HFF-Myc (cell line): ENCODE data around the gene ARID5A.

Source experiments
- DNase-seq: peaks from one replicate; pipeline ENCODE4 v3.0.0-alpha.2; 2011; ENCODE audit warnings: low read depth; ENCODE audit errors: extremely low read depth
- H3K4me3 ChIP-seq: replicated peaks from 2 replicates; pipeline ENCODE4 v1.5.1; 2011; ENCODE audit warnings: low read depth, mild to moderate bottlenecking, control low read depth, low read length
- TF ChIP-seq, protein P1 (sequence below): IDR thresholded peaks from 2 replicates; pipeline ENCODE4 v1.5.1; 2012; ENCODE audit warnings: mild to moderate bottlenecking, low read depth, low read length, control low read depth; ENCODE audit errors: missing control alignments

Gene ARID5A

DNA sequence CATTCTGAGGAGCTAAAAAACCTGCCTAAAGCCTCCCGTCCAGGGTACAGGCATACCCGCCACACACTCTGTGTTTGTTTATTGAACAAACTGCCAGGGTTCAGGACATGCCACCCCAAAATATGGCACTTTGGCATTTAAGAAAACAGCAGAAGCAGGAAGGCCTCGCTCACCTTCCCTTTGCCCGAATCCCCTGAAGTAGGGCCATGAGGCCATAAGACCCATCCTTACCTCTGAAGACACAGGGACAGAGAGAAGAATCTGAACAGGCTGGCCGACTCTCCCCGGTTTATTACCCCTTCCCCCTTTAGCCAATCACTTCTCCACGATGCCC lies 29.7 kb upstream of the ARID5A start:
- no peak for DNase-seq
- TF ChIP-seq, protein P1, sequence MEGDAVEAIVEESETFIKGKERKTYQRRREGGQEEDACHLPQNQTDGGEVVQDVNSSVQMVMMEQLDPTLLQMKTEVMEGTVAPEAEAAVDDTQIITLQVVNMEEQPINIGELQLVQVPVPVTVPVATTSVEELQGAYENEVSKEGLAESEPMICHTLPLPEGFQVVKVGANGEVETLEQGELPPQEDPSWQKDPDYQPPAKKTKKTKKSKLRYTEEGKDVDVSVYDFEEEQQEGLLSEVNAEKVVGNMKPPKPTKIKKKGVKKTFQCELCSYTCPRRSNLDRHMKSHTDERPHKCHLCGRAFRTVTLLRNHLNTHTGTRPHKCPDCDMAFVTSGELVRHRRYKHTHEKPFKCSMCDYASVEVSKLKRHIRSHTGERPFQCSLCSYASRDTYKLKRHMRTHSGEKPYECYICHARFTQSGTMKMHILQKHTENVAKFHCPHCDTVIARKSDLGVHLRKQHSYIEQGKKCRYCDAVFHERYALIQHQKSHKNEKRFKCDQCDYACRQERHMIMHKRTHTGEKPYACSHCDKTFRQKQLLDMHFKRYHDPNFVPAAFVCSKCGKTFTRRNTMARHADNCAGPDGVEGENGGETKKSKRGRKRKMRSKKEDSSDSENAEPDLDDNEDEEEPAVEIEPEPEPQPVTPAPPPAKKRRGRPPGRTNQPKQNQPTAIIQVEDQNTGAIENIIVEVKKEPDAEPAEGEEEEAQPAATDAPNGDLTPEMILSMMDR, result no peak
- no peak overlapping the region for H3K4me3 ChIP-seq

DNA sequence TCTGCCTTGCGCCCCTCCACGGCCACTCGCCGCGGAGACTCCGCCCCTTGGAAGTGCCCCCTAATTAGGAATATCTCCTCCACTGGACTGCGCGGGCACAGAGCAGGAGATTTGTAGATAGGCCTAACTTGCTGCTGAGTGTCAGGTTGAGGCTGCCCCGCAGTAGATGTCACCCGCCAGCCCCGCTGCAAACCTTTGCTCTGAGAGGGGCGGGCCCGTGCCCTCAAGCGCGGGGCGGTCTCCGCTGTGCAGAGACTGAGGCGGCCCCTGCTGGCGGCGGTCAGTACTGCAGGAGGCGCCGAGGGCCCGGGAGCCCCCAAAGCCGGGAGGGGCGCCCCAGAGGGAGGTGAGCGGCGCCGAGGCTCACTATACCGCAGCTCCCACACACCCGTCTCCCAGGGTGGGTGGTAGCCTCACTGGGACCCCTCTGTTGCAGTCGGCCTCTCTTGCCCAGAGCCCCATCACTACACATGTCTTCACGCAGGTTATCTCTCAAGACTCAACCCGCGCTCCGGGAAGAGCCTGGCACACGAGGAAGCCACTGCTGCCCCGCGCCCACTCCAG lies 28.5 kb upstream of the ARID5A start:
- no peak overlapping the region for H3K4me3 ChIP-seq
- TF ChIP-seq, protein P1, result peak; percentile 91
- DNase-seq, result no peak

DNA sequence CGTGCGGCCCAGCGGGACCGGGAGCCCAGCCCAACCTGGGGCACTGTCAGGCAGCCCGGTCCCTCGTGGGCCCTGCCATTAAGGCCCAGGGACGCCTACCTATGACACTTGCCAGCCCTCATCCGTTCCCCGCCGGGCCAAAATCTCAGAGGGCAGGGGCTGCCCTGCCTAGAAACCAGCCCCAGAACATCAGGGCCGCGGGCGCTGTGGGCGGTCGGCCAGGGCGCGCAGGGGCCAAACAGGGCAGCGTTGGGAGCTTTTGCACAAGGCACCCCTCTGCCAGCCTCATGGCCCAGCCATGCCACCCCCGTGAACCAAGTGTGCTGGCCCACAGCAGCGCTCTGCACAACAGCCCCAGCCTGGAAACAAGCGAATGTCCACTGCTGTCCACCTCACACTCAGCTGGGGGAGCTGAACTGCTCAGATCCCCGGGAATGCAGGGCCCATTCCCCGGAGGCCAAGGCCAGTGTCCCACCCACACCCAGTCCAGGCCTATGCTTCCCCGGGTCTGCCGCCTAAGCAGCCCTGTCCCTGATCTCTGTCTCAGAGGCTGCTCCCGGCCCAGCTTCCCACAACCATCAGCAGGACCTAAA lies 27.9 kb upstream of the ARID5A start:
- DNase-seq, result no peak
- no peak overlapping the region for H3K4me3 ChIP-seq
- TF ChIP-seq, protein P1, result no peak

DNA sequence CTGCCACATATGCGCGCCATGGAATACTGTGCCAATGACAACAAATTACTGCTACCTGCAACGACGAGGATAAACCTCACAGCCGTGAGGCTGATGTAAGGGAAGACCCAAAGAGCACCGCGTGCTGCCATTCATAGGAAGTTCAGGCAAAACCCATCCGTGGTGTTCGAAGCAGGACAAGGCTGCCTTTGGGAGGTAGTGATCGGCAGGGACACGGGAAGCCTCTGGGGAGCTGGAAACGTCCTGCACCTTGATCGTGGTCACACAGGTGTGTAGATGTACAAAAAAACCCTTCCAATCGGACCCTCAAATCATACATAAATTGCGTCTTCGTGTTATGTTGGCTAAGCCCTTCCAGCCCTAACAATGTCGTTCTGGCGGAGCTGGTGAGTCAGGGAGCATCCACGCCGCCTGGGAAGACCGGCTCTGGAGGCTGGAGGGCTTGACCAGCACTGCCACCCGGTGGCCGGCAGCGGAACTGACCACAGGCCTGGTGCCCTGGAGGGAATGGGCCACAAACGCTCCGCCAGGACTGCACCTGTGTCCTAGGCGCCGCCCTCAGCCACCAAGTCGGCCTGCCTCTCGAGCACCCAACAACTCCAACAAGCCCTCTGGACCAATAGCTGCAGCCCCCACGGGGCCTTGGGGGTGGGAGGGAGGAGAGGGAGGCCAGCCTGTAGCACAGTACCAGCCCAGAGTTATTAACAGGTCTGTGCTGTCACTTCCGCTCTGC lies 27.3 kb upstream of the ARID5A start:
- DNase-seq, result peak; percentile 65
- H3K4me3 ChIP-seq, result no peak overlapping the region

DNA sequence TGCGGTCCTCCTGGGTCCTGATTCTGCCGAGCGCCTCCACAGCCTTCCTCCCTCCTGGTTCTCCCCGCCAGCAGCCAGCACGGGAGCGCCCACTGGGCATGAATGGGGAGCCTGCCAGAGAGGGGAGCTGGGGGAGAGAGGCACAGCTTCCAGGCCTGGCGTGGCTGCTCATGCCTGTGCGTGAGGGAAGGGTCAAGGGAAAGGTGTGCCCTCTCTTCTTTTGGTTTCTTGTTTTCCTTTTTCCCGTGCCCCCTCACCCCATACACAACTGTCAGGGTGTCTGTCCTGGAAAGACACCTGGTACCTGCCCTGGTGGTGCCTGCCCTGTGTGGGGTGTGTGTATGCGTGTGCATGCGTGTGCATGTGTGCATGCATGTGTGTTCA lies 26.7 kb upstream of the ARID5A start:
- no peak for DNase-seq
- TF ChIP-seq, protein P1, result no peak
- H3K4me3 ChIP-seq, result no peak overlapping the region

More for the DNA sequence above, 27.3 kb upstream of the ARID5A start:
- TF ChIP-seq, protein P1, result peak; percentile 95

DNA sequence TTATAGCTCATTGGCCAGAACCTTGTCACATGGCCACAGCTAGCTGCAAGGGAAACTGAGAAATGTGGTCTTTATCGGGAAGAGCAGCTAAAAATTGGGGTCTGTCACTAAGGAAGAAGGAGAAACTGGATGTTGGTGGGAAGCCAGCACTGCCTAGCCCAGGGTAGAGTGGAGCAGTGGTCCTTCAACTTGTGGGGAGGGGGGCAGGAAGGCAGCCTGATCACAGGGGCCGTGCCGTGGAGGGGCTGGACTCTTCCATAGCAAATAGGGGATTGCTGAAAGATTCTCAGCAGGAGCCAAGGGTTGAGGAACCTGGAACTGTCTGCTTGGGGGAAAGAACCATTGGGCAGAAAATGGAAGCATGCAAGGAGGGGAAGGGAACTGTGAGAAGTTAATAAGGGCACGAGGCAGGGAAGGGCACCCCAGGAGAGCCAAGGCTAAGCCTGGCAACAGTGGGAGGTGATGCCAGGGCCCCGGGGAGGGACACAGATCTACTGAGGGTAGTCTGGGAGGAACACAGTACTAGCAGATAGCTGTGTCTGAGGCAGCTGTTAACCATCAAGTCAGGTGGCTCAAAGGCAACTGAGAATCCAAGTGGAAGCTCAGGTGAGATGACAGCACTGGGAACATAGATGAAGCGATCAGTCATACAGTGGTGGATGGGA lies 25.5 kb upstream of the ARID5A start:
- TF ChIP-seq, protein P1, result no peak
- no peak overlapping the region for H3K4me3 ChIP-seq
- DNase-seq, result no peak
